Stimulated activated CD4-positive, alpha-beta T cell treated with anti-CD3 and anti-CD28 coated beads, Interleukin-4, amount 100 ng/mL, for 48 hours (primary cell): ENCODE measurements around the gene GXYLT2.

Source experiments
- DNase-seq, 2 donors: peaks; one replicate each; pipeline ENCODE4 v3.0.0-alpha.2; 2020; ENCODE audit warnings: low read depth in 2 of 2

Gene GXYLT2, protein sequence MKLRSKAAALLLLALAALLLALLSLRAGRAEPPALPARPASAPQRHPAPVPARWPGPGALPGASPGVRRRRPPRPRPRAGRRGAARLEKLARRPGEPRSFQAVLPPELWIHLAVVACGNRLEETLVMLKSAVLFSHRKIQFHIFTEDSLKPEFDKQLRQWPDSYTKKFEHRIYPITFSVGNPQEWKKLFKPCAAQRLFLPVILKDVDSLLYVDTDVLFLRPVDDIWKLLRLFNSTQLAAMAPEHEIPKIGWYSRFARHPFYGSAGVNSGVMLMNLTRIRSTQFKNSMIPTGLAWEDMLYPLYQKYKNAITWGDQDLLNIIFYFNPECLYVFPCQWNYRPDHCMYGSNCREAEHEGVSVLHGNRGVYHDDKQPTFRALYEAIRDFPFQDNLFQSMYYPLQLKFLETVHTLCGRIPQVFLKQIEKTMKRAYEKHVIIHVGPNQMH

DNA sequence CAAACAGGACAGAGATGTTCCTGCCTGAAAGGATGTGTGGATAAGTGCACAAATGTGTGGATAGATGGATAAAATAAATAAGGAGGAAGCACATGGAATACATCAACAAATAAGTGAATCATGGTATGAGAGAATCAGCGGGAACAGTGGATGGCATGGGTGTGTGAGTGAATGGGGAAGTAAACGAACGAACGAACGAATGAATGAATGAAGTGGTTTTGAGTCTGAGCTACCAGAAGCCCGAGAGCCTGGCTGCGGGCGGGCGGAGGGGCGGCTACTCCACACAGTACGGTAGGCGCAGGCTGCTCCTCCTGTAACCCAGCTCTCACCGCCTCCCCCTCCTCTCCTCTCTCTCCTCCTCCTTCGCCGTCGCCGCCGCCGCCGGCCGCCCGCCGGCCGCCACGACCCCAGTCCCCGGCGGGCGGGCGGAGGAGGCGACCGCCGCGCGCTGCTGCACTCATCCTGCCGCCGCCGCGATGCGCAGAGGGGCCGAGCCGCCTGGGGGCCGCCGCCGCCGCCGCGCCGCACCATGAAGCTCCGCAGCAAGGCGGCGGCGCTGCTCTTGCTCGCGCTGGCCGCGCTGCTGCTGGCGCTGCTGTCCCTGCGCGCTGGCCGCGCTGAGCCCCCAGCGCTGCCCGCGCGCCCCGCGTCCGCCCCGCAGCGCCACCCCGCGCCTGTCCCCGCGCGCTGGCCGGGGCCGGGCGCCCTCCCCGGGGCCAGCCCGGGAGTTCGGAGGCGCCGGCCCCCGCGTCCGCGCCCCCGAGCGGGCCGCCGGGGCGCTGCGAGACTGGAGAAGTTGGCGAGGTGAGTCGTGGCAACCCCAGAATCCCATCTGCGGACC, at the start of gene GXYLT2:
Gene GXYLT2 (plus strand): TSS at position 342 of the 841 bp plus-strand sequence. CDS start 188 bp downstream, at position 530.
- peak; percentile 16 to 19 for DNase-seq

DNA sequence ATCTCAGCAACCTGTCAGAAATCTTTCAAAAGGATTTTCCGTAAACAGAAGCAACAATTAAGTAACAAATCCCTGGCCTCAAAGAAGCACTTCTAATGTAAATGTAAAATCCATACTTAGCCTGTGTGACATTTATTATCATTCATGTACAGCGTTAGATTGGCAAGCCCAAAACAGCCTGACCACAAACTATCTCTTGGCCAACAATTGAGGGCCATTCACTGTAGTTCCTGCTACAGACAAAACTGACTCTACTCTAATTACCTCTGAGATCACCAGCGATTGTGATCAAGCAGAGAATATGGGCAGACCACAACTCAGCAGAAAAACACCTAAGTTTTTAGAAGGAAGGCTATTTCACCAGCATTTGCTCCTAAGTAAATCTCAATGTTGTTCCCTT, 48.8 kb upstream of the GXYLT2 start:
- DNase-seq, result no peak

DNA sequence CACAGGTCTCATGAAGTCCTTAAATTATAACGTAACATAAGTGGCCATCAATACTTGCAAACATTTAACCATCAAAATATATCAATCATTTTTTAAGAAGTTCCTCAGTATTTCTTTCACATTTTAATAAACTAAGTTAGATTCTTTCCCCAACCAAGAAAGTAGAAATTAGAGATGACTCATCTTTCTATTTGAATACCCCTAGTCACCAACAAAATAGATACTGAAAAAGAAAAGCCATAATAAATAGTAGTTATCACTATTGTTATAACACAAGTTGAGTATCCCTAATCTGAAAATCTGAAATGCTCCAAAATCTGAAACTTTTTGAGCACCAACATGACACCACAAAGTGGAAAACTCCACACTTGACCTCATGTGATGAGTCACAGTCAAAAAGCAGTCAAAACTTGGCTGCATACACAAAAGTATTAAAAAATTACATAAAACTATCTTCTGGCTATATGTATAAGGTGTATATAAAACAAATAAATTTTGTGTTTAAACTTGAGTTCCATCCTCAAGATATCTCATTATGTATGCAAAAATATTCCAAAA, 43.3 kb upstream of the GXYLT2 start:
- no peak for DNase-seq

DNA sequence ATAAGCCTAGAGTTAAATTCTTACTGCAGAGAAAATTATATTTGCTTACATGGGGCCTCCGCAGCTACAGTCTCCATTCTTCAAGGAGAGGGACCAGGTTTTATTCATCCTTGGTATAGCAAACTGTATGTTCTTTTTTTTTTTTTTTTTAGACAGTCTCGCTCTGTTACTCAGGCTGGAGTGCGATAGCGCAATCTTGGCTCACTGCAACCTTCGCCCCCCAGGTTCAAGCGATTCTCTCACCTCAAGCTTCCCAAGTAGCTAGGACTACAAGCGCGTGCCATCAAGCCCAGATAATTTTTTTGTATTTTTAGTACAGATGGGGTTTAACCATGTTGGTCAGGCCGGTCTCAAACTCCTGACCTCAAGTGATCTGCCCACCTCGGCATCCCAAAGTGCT, 41.7 kb upstream of the GXYLT2 start:
- no peak for DNase-seq

DNA sequence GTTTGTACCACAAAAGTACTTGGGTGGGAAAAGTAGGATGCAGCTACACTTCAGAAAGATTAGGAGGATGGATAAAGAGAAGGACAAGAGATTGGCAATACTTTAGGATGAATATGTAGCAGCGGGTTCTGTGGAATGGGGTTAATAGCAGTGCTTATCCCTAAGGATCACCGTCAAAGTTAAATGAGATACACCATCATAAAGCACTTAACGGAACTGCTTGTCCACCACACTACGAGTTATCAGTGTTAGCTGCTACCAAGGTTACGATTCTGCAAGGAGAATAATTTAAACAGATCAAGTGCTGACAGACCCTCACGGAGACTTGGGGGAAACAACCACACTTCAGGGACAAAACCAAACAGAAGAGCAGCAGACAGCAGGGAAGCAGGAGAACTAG, 40.6 kb upstream of the GXYLT2 start:
- no peak for DNase-seq

DNA sequence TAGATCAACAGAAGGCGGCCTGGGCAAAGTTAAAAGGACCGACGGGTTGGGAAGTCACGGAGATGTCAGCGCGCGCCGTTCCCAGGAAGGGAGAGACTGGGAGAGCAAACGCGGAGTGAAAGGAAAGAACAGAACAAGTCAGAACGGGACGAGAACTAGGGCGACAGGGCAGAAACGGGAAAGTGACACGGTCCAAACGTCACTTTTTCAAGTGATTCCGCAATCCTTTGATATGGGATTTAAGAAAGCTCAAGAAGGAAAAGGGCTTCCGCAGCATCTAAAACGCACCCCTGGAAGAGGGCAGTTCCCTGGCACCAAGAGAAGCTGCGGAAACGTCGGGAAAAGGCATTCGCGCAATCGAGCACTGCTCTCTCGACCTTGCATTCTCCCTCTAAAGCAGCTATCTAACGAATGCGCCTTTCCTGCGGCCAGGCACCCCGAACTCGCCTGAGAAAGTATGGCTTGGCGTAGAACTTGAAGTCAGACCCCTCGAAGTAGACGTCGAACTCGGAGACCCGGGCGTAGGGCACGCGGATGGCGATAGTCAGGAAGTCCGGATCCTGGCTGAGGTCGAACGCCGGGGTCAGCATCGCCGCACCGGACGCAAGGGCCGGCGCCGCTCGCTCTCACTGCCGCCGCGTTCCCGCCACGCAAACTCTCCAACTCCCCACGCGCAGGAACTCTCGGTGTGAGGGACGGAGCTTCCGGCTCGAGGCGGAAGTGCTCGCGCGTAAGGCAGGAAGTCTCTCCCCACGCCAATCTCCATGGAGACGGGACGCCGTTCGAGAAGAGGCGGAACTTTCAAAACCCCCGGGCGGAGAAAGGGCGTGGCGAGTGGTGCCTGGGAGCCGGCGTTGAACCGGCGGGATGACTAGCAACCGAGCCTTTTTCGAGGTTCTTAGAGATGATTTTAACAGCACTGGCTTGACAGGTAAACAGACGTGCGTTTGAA, 39.8 kb upstream of the GXYLT2 start, which contains the start of gene SHQ1:
Gene SHQ1 (minus strand): TSS at position 695 of the 952 bp plus-strand sequence. CDS start 105 bp downstream, at position 590.
- DNase-seq, result peak; percentile 94 to 96

DNA sequence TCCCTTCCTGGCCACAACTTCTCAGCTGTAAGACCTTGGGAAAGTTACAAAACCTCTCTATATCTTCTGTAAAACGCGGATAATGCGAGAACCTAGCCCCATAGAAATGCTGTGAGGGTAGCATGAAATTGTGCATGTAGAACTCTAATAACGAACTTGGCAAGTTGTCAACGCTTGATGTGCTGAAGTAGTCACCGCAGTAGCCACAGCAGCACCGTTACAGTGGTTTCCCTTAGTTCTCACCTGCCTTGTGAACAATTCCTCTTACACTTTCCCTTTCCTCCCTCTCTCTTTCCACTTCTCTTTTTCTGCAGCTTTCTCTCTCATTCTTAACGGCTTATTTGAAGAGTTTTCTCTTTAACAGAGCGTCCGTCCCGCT, 39.2 kb upstream of the GXYLT2 start:
- no peak for DNase-seq

DNA sequence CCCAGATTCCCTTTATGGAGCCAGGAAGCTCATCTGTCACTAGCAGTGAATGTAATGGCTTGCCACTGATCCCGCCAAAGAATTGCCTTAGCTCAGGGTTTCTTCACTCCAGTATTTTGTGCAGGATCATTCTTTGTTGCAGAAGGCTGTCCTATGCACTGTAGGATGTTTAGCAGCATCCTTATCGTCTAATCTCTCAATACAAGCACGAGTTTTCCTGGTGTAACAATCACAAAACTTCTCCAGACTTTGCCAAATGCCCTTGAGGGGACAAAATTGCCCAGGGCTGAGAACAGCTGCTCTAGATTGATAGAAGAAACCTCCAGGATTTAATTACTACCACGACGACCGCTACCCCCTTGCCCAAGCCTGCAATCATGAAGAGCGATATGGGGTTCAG, 32.8 kb upstream of the GXYLT2 start:
- DNase-seq, result no peak

DNA sequence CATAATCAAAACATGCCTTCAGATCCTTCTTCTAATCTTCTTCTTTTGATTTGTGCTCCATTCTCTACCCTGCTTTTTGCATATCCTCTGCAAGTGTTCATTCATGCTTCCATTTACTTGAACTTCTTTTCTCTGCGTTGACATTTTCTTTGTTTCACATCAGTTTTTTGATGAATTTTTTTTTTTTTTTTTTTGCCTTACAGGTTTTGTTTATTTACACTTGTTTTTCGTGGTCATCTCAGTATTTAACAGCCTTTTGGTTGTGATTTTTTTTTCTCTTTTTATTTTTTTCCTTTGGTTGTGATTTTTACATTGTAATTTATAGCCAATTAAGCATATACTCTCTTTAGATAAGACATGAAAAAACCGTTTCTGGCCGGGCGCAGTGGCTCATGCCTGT, 27.8 kb upstream of the GXYLT2 start:
- no peak for DNase-seq

DNA sequence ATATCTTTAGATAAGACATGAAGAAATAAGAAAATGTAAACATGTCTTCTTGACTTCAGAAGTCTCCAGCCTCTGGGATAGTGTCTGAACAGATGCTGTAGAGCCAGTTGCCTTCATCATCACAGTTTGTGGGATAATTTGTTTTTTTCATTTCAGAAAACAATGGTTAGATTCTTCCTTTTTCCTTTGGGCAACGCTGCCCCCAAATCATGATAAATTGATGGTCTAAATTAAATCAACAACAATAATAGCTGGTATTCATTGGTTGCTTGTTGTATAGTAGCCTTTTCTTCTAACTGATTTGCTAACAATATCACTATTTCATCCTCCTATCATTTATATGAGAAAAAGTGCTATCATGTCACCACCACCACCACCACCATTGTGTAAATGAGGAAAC, 27.0 kb upstream of the GXYLT2 start:
- no peak for DNase-seq

DNA sequence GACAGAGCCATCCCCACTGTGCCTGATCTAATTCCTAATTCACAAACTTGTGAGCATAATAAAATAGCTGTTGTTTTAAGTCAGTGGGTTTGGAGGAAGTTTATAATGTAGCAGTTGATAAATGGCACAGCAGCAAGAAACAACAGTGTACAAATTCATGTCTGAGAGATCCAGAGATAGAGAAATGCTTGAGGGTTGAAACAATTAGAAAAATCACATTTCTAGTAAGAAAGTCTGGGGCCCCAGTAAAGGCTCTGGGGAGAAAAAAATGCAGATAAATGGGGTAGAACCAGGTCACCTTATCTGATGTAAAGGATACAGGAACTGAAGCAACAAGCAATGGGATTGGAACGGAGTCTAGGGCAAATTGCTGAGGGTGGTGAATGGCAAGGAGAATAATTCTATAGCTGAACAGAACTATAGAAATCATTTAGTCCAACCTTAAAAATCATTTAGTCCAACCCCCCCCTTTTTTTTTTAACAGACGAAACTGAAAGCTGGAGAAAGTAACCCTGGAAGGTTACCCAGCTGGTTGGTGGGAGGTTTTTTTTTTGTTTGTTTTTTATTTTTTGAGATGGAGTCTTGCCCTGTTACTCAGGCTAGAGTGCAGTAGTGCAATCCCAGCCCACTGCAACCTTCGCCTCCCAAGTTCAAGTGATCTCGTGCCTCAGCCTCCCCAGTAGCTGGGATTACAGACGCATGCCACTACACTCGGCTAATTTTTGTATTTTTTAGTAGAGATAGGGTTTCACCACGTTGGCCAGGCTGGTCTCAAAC, 25.3 kb upstream of the GXYLT2 start:
- DNase-seq, result no peak

DNA sequence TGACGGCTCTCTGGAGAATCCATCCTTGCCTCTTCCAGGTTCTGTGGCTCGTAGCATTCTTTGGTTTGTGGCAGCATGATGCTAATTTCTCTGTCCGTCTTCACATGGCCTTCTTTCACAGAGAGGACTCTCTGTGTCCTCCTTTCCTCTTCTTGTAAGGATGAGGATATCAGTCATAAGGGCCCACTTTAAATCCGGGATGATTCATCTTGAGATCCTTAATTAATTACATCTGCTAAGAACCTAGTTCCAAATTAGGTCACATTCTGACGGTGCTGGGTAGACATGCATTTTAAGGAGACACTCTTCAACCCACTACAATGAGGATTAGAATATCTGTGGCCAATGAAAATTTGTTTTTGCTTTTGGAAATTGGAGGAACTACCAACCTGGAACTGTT, 15.7 kb upstream of the GXYLT2 start:
- DNase-seq, result no peak

DNA sequence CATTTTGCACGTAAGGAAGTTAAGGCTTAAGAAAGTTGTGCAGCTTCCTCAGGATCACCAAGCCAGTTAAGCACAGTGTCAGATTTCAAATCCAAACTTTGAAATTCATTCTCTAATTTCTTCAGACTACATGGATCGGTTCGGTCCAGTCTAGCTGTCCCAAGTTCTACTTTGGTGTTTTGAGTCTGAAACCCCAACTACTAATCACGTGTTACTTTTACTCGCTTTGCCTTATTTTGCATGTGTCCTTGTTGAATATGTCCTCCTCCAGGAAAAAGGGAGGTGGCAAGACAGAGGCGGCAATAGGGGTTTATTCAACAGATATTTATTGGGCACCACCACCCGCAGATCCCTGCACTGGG, 522 bp upstream of the GXYLT2 start:
- no peak for DNase-seq

DNA sequence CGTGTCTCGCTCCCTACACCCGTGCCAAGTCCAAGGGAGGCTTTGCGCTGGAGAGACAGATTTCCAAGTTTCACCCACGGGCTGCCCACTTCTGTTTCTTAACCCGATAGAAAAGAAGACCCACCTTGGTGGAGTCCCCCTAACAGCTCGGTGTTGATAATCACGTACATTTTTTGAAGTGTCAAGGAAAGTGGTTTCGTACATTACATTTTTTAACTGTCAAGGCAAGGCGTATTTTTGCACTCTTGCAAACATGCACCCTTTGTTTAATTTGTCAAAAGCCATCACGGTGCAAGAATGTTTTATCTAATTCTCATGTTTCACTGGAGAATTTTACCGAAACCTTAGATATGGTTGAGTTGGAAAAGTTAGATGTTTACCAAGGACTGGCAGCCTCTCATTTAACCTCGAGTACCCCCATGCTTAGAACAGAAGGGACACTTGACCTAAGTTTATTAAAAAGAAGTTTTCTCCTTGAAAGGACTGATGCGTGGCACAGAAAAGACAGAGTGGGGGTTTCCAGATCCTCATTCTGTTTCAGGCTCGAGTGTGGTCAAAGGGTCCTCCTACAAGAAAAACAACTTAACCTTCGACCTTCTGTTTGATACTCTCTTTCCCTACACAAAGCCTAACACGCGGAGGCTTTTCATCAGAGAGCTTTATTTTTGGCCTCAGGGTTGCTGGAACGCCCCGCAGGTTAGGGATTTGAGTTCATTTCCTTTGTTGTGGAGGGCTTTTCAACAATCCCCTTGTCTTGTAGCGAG, 882 bp downstream of the GXYLT2 start:
- no peak for DNase-seq

DNA sequence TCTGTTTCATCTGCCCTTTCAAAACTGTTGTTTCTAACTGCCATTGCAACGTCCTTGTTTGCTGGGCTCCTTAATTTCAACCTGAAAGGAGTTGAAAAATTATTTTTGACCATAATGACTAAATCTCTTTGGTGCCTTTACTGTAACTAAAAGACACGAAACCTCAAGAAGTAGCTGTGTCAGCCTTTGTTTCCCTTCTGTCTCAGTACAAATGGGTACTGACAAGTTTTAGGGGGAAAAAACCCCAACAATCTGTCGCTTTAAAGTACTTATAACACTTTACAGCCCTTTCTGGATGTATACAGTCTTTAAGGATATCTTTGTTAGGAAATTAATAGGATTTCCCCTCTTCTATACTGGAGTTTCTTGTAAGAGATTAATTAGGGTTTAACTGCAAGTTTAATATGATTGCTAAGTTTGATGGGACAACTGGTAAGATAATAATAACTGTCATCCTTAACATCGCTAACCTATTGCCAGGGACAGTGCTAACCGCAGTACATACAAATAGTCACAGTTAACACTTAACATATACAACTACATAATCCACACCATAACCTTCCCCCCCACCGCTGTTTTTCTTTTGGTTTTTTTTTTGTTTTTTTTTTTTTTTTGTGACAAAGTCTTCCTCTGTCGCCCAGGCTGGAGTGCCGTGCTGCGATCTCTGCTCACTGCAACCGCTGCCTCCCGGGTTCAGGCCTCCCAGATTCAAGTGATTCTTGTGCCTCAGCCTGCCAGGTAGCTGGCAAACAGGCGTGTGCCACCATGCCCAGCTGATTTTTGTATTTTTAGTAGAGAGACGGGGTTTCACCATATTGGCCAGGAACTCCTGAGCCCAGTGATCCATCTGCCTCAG, 1.7 kb downstream of the GXYLT2 start:
- no peak for DNase-seq

DNA sequence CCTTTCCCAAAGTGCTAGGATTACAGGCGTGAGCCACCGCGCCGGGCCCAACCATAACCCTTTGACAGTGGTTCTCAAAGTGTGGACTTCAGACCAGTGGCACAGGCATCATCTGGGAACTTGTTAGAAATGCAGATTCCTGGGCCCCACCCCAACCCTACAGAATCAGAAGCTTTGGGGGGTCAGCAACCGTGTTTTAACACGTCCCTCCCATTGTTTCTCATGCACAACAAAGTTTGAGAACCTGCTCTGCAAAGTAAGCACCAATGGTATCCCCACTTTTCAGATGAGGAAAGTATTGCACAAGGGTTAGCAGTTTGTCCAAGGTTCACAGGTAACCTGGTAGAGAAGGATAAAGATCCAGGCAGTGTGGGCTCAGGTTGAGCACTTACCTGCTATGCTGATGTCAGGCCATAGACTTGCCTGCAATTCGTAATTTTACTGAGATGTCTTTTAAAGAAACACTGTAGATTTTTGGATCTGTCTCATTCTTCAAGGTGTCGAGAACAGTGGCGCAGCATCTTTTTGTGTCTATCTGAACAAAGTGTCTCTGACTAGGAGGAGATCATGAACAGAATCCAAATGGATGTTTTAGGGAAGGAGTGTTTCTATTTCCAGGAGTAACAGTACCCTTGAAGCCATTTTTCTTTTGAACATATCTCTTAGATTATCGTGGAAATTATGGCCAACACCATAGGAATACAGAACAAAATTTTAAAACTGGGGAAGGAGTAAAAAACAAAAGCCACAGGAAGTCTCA, 2.5 kb downstream of the GXYLT2 start:
- DNase-seq, result no peak

DNA sequence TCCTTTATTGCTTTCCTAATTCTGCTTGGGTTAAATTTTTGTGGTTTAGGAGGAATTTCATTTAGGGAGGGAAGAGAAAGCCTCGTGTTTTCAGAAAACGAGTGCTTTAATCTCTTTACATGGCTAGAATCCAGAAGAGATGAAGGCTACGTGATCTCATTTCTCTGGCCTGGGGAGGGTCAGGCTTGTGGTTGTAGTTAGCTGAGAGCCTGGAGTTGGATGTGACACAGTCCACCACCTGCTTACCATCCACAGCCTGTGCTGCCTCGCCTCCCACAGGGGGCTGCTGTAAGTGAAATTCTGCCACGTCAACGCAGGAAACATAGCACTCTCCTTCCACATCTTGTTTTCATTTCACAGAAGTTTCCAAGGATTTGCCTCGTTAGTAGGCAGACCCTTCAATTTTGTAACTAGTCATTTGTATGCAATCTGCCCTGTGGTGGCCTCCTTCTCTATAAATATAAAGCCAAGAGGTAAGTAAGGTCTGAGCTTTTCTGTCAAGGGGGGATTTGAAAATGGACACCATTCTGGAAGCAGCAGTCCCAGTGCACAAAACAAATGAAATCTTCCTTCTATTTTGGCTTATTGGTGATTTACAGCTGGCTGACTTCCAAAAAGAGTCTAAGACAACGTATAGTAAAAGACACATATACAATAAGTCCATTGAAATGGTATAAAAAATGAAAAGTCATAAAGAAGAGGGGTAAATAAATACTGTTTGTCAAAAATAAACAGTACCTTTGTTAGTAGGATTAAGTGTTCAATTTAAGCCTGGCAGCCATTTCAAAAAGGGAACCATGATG, 3.4 kb downstream of the GXYLT2 start:
- DNase-seq, result no peak
